WTC11 (cell line): ENCODE results near the gene TBPL2. TPM values are rescaled to one million over a fixed set of nuclear protein-coding genes. Genes with fewer than 3 reads are reported as not detected.

ENCODE experiments used
- ATAC-seq: fragments of 200-7000 bp; cut with Tn5 transposase; 2 replicates; pipeline ENCODE4 v1.10.0; 2021; ENCODE audit warnings: mild to moderate bottlenecking, moderate library complexity
- CTCF ChIA-PET: fragments of 300-600 bp; sonication (Branson Sonifier 250); formaldehyde crosslinking; loops from one replicate; lab custom pipeline; 2021; ENCODE audit warnings: antibody characterized with exemption; lab: Charles Lee
- POLR2A ChIA-PET: fragments of 350-600 bp; sonication (Branson Sonifier 250); formaldehyde crosslinking; loops from one replicate; lab custom pipeline; 2021; ENCODE audit warnings: antibody characterized with exemption; lab: Charles Lee
- DNase-seq: peaks from one replicate; pipeline ENCODE4 v3.0.0; 2021; ENCODE audit warnings: low spot score
- H3K27ac Mint-ChIP-seq: 2 replicates; pipeline ENCODE4 v1.8.0; 2021; ENCODE audit warnings: mixed read lengths
- H3K27me3 Mint-ChIP-seq: 2 replicates; pipeline ENCODE4 v1.8.0; 2021; ENCODE audit warnings: low read depth, mild to moderate bottlenecking, moderate library complexity, mixed read lengths
- H3K36me3 Mint-ChIP-seq: 2 replicates; pipeline ENCODE4 v1.8.0; 2021; ENCODE audit warnings: mixed read lengths
- H3K4me1 Mint-ChIP-seq: 2 replicates; pipeline ENCODE4 v1.8.0; 2022; ENCODE audit warnings: mixed read lengths
- H3K4me3 Mint-ChIP-seq: 2 replicates; pipeline ENCODE4 v1.8.0; 2021; ENCODE audit warnings: mild to moderate bottlenecking, moderate library complexity, mixed read lengths
- H3K9me3 Mint-ChIP-seq: 2 replicates; pipeline ENCODE4 v1.8.0; 2021; ENCODE audit warnings: mixed read lengths
- AR ChIP-seq: fragments of 250-450 bp; sonication (Bioruptor Pico); IDR thresholded peaks from 2 replicates; pipeline ENCODE4 v1.9.0; 2021; ENCODE audit warnings: mild to moderate bottlenecking
- ATF1 ChIP-seq: sonication (generic); formaldehyde crosslinking; IDR thresholded peaks from 2 replicates; pipeline ENCODE4 v1.8.1; 2023; ENCODE audit warnings: mild to moderate bottlenecking, moderate library complexity, missing genetic modification reagents
- ATF2 ChIP-seq: sonication (generic); formaldehyde crosslinking; IDR thresholded peaks from 2 replicates; pipeline ENCODE4 v1.8.1; 2022; ENCODE audit warnings: low read depth, missing genetic modification reagents, borderline replicate concordance
- ELF4 ChIP-seq: sonication (generic); formaldehyde crosslinking; IDR thresholded peaks from 2 replicates; pipeline ENCODE4 v1.8.1; 2022; ENCODE audit warnings: low read depth, mild to moderate bottlenecking, moderate library complexity, missing genetic modification reagents
- EMX1 ChIP-seq: fragments of 250-450 bp; sonication (Bioruptor Pico); IDR thresholded peaks from 2 replicates; pipeline ENCODE4 v1.8.0; 2021; ENCODE audit warnings: mild to moderate bottlenecking
- ETV6 ChIP-seq: sonication (generic); formaldehyde crosslinking; IDR thresholded peaks from 2 replicates; pipeline ENCODE4 v1.8.1; 2022; ENCODE audit warnings: mild to moderate bottlenecking, missing genetic modification reagents
- FOXK1 ChIP-seq: sonication (generic); formaldehyde crosslinking; IDR thresholded peaks from 2 replicates; pipeline ENCODE4 v1.8.0; 2022; ENCODE audit warnings: mild to moderate bottlenecking, moderate library complexity, missing genetic modification reagents
- FOXP1 ChIP-seq: sonication (generic); formaldehyde crosslinking; IDR thresholded peaks from 2 replicates; pipeline ENCODE4 v1.8.0; 2022; ENCODE audit warnings: missing genetic modification reagents, mild to moderate bottlenecking, moderate library complexity, borderline replicate concordance
- GTF2I ChIP-seq: fragments of 250-450 bp; sonication (Bioruptor Pico); conservative IDR thresholded peaks from 2 replicates; pipeline ENCODE4 v1.4.0; 2021; ENCODE audit warnings: mild to moderate bottlenecking
- HMGXB4 ChIP-seq: sonication (generic); formaldehyde crosslinking; IDR thresholded peaks from 2 replicates; pipeline ENCODE4 v1.8.1; 2023; ENCODE audit warnings: mild to moderate bottlenecking, moderate library complexity, missing genetic modification reagents
- MLX ChIP-seq: sonication (generic); formaldehyde crosslinking; IDR thresholded peaks from 2 replicates; pipeline ENCODE4 v1.8.1; 2023; ENCODE audit warnings: mild to moderate bottlenecking, missing genetic modification reagents, moderate library complexity
- MXD4 ChIP-seq: fragments of 250-450 bp; sonication (Bioruptor Pico); IDR thresholded peaks from 2 replicates; pipeline ENCODE4 v1.8.0; 2021; ENCODE audit warnings: mild to moderate bottlenecking, moderate library complexity, borderline replicate concordance
- NFE2L1 ChIP-seq: sonication (generic); formaldehyde crosslinking; IDR thresholded peaks from 2 replicates; pipeline ENCODE4 v1.8.1; 2023; ENCODE audit warnings: missing genetic modification reagents
- NFYB ChIP-seq: sonication (generic); formaldehyde crosslinking; conservative IDR thresholded peaks from 2 replicates; pipeline ENCODE4 v1.8.0; 2022; ENCODE audit warnings: low read depth, missing genetic modification reagents
- PREB ChIP-seq: sonication (generic); formaldehyde crosslinking; IDR thresholded peaks from 2 replicates; pipeline ENCODE4 v1.8.1; 2022; ENCODE audit warnings: mild to moderate bottlenecking, missing genetic modification reagents, moderate library complexity, borderline replicate concordance
- PRRX2 ChIP-seq: fragments of 250-450 bp; sonication (Bioruptor Pico); IDR thresholded peaks from 2 replicates; pipeline ENCODE4 v1.8.0; 2021; ENCODE audit warnings: mild to moderate bottlenecking
- RELA ChIP-seq: sonication (generic); formaldehyde crosslinking; IDR thresholded peaks from 2 replicates; pipeline ENCODE4 v1.8.1; 2022; ENCODE audit warnings: missing genetic modification reagents, mild to moderate bottlenecking, borderline replicate concordance
- SOX15 ChIP-seq: fragments of 250-450 bp; sonication (Bioruptor Pico); IDR thresholded peaks from 2 replicates; pipeline ENCODE4 v1.9.0; 2021; ENCODE audit warnings: mild to moderate bottlenecking
- SP1 ChIP-seq: sonication (generic); formaldehyde crosslinking; conservative IDR thresholded peaks from 2 replicates; pipeline ENCODE4 v1.8.1; 2022; ENCODE audit warnings: missing genetic modification reagents
- TEAD1 ChIP-seq: sonication (generic); formaldehyde crosslinking; IDR thresholded peaks from 2 replicates; pipeline ENCODE4 v1.8.0; 2022; ENCODE audit warnings: mild to moderate bottlenecking, missing genetic modification reagents
- TEAD4 ChIP-seq: sonication (generic); formaldehyde crosslinking; IDR thresholded peaks from 2 replicates; pipeline ENCODE4 v1.8.0; 2022; ENCODE audit warnings: mild to moderate bottlenecking, missing genetic modification reagents
- TP53 ChIP-seq: sonication (generic); formaldehyde crosslinking; IDR thresholded peaks from 2 replicates; pipeline ENCODE4 v1.8.1; 2023; ENCODE audit warnings: mild to moderate bottlenecking, missing genetic modification reagents
- USF2 ChIP-seq: sonication (generic); formaldehyde crosslinking; IDR thresholded peaks from 2 replicates; pipeline ENCODE4 v1.8.1; 2023; ENCODE audit warnings: mild to moderate bottlenecking, missing genetic modification reagents, moderate library complexity
- ZMAT4 ChIP-seq: fragments of 250-450 bp; sonication (Bioruptor Pico); IDR thresholded peaks from 2 replicates; pipeline ENCODE4 v1.9.0; 2021; ENCODE audit warnings: mild to moderate bottlenecking
- ZNF138 ChIP-seq: sonication (generic); formaldehyde crosslinking; conservative IDR thresholded peaks from 2 replicates; pipeline ENCODE4 v1.8.1; 2022; ENCODE audit warnings: mild to moderate bottlenecking, moderate library complexity, missing genetic modification reagents
- ZNF425 ChIP-seq: fragments of 250-450 bp; sonication (Bioruptor Pico); conservative IDR thresholded peaks from 2 replicates; pipeline ENCODE4 v1.9.0; 2021; ENCODE audit warnings: mild to moderate bottlenecking
- total RNA-seq: library from RNA; stranded (reverse); gene quantifications from 3 replicates; pipeline ENCODE4 v1.2.3, GENCODE V29; 2021

The TBPL2 gene
- total RNA-seq, 1 experiment from 2014 or later = not detected

GRCh38 chr14:55411426-55412389 lies 28.7 kb downstream of the TBPL2 start, which contains the start of gene ATG14:
Gene ATG14, minus strand, starts transcription at chr14:55411830. Its CDS starts 8 bp downstream, at chr14:55411822.
- DNase-seq (peak; percentile 83), ATAC-seq (peak; percentile 96)
- ChIA-PET POLR2A (no interaction called here), CTCF (no interaction called here)
- Mint-ChIP-seq H3K9me3 (no peaks in the 10 kb centered on the region), H3K36me3 (no peaks in the 10 kb centered on the region), H3K4me1 (peaks cover 30% of the 10 kb centered on the region), H3K27me3 (peaks cover 5% of the 10 kb centered on the region; the same call in 1 of the 2 replicates), H3K4me3 (peak within 1 kb of the TSS; percentile 90), H3K27ac (peak within 1 kb of the TSS; percentile 98)
- TF ChIP-seq PREB (no peak), ATF2 (CRISPR knock-in tag) (no peak), FOXP1 (CRISPR knock-in tag) (peak; percentile 51; the same call in 1 of the 2 replicates), ZMAT4 (no peak), MLX (no peak), RELA (CRISPR knock-in tag) (0 out of 2 replicates have a peak, but pooled peaks have one; percentile 30), TEAD4 (CRISPR knock-in tag) (no peak), NFYB (no peak), SP1 (peak; percentile 87), ETV6 (CRISPR knock-in tag) (peak; percentile 70; the same call in 1 of the 2 replicates), FOXK1 (CRISPR knock-in tag) (peak; percentile 99), ATF1 (peak; percentile 42; the same call in 1 of the 2 replicates), PRRX2 (CRISPR knock-in tag) (no peak), TEAD1 (CRISPR knock-in tag) (no peak), MXD4 (CRISPR knock-in tag) (no peak), EMX1 (CRISPR knock-in tag) (no peak), GTF2I (CRISPR knock-in tag) (no peak), TP53 (CRISPR knock-in tag) (no peak), HMGXB4 (CRISPR knock-in tag) (no peak), ZNF138 (CRISPR knock-in tag) (no peak), ZNF425 (no peak), SOX15 (no peak), ELF4 (no peak), NFE2L1 (CRISPR knock-in tag) (no peak), AR (no peak; the same call in 1 of the 2 replicates), USF2 (peak; percentile 98)
